CD4-positive, alpha-beta T cell (primary cell): ENCODE measurements around the gene CBX2. TPM values are rescaled to one million over a fixed set of nuclear protein-coding genes. Genes with fewer than 3 reads are reported as not detected.
A peak's percentile ranks its signal among the peaks of the same experiment; 100 is the strongest.

ENCODE experiments used
- ATAC-seq: fragments of 200-7000 bp; cut with Tn5 transposase; one replicate; pipeline ENCODE4 v1.10.0; 2022; ENCODE audit warnings: mild to moderate bottlenecking; ENCODE audit not compliant: poor library complexity
- CTCF ChIA-PET: fragments of 350-600 bp; sonication (Branson Sonifier 250); formaldehyde crosslinking; loops from one replicate; lab custom pipeline; 2021; ENCODE audit warnings: antibody characterized with exemption, inconsistent platforms; lab: Charles Lee
- POLR2A ChIA-PET: fragments of 350-600 bp; sonication (Branson Sonifier 250); formaldehyde crosslinking; loops from one replicate; lab custom pipeline; 2021; ENCODE audit warnings: antibody characterized with exemption, inconsistent platforms; lab: Charles Lee
- DNase-seq, 14 experiments: peaks; one replicate each; pipeline ENCODE4 v3.0.0-alpha.2; 2013 to 2020; ENCODE audit warnings: mixed read lengths in 2 of 14
- H3K27ac ChIP-seq, 2 donors: one replicate each; pipeline versions ENCODE4 v1.5.1 to v1.7.0; 2013; ENCODE audit warnings: low read length in 2 of 2, low read depth in 1 of 2, mild to moderate bottlenecking in 1 of 2
- H3K27me3 ChIP-seq, 2 experiments: 1 replicate in 1 of 2; 2 replicates in 1 of 2; pipeline versions ENCODE4 v1.6.1 to v1.7.0; 2013; ENCODE audit warnings: low read length in 2 of 2, control low read depth in 1 of 2, mild to moderate bottlenecking in 1 of 2, moderate library complexity in 1 of 2; ENCODE audit not compliant: insufficient read depth in 2 of 2, control insufficient read depth in 1 of 2
- H3K36me3 ChIP-seq: one replicate; pipeline ENCODE4 v1.6.1; 2013; ENCODE audit warnings: low read length, control low read depth; ENCODE audit not compliant: insufficient read depth
- H3K4me1 ChIP-seq: one replicate; pipeline ENCODE4 v1.6.1; 2013; ENCODE audit warnings: low read length, control low read depth; ENCODE audit not compliant: insufficient read depth
- H3K4me3 ChIP-seq: one replicate; pipeline ENCODE4 v1.5.1; 2013; ENCODE audit warnings: mild to moderate bottlenecking, low read length, moderate library complexity
- H3K9me3 ChIP-seq, 2 experiments: 1 replicate in 1 of 2; 2 replicates in 1 of 2; pipeline versions ENCODE4 v1.6.1 to v1.7.0; 2013; ENCODE audit warnings: low read length in 2 of 2, mild to moderate bottlenecking in 2 of 2, control low read depth in 1 of 2, moderate library complexity in 1 of 2; ENCODE audit not compliant: control insufficient read depth in 1 of 2, insufficient read depth in 1 of 2
- H3K27ac Mint-ChIP-seq: one replicate; pipeline ENCODE4 v1.8.0; 2020; ENCODE audit warnings: mixed read lengths
- H3K27me3 Mint-ChIP-seq: one replicate; pipeline ENCODE4 v1.8.0; 2021; ENCODE audit warnings: mixed read lengths
- H3K36me3 Mint-ChIP-seq: one replicate; pipeline ENCODE4 v1.8.0; 2021; ENCODE audit warnings: low read depth, mixed read lengths
- H3K4me1 Mint-ChIP-seq: one replicate; pipeline ENCODE4 v1.8.0; 2021; ENCODE audit warnings: low read depth, mixed read lengths
- H3K4me3 Mint-ChIP-seq: one replicate; pipeline ENCODE4 v1.8.0; 2020; ENCODE audit warnings: mild to moderate bottlenecking, mixed read lengths
- H3K9me3 Mint-ChIP-seq: one replicate; pipeline ENCODE4 v1.8.0; 2020; ENCODE audit warnings: mixed read lengths
- CTCF ChIP-seq: fragments of 200-600 bp; IDR thresholded peaks from one replicate; pipeline ENCODE4 v1.8.0; 2022; ENCODE audit warnings: antibody characterized with exemption, mild to moderate bottlenecking
- intact Hi-C, 2 experiments: fragments of 100-400 bp; cut with DNase I in 1 of 2; cut with micrococcal nuclease in 1 of 2; formaldehyde crosslinking; loops; one replicate each; pipeline versions ENCODE4 v1.15.1 to v1.9.0; 2023 to 2025; cut with DNase I, micrococcal nuclease
- total RNA-seq, 174 experiments: library from RNA in 2 of 174; stranded (reverse) in 2 of 174; gene quantifications; one replicate each; pipeline ENCODE4 v1.2.3 and lab custom pipeline; 2021 to 2026

The CBX2 gene
- total RNA-seq, 2 experiments from 2014 or later: 0.31 TPM; not detected in 1

- H3K9me3 Mint-ChIP-seq: no peaks in the 10 kb centered on the region
- CTCF ChIA-PET: interaction anchor here (1.0 to 1.1 kb wide), 3 partner anchors 14 to 69 kb away, joined by 3 to 4 read pairs (median 4); no protein-coding TSS in a partner anchor
Measured at GRCh38 chr17:79775632-79776031, 2.3 kb upstream of the CBX2 start.

DNA sequence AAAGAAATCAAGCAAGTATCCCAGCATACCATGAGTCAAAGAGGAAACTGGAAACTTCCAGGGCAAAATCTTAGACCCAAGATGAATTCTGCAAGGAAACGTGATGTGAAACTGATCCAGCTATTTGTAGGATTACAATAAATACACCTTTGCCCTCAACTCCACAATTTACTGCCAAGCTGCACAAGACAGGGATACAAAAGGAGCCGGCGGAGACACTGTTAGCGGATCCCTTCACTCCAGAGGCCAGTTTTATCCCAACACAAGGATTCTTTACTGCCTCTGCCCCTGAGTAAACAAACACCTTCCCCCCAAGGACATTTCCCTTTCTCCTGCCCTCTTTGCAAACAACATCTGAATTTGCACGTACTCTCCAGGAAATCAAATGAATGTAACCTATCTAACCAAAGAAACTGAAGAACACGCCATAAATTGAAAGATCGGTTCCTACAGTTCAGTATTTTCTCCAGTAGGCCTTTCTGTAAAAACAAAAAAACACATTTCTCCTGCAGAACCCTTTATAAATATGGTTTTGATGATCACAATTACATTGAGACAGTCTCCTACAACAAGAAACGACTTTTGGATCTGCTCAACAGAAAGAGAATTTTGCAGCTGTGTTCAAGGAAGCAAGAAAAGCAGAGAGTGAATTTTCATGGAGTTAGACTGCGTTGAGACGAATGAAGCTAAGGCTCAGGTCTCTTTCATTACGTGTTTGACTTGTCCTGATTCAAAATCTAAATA is 1.4 kb upstream of the CBX2 start:
- no peaks in the 10 kb centered on the region for H3K36me3 Mint-ChIP-seq
- ATAC-seq: no peak
- H3K27ac Mint-ChIP-seq: no peak overlapping the region
- peak overlapping the region; percentile 48 for H3K4me3 Mint-ChIP-seq
- Histone ChIP-seq H3K27ac (no peak overlapping the region), H3K27me3 (peaks cover 54 to 74% of the 10 kb centered on the region in 2 experiments), H3K36me3 (no peaks in the 10 kb centered on the region), H3K4me3 (no peak overlapping the region), H3K4me1 (peaks cover 21% of the 10 kb centered on the region), H3K9me3 (peaks cover 0 to 12% of the 10 kb centered on the region in 2 experiments)
- ChIA-PET POLR2A (interaction anchor here (1.1 to 1.9 kb wide), 5 partner anchors 20 to 68 kb away, joined by 3 to 9 read pairs (median 4); partner anchors contain the start of gene CBX8), CTCF (interaction anchor here (1.1 kb wide), 1 partner anchor 68 kb away, joined by 4 read pairs; no protein-coding TSS in a partner anchor)
- peaks cover 85% of the 10 kb centered on the region for H3K27me3 Mint-ChIP-seq
- H3K9me3 Mint-ChIP-seq: no peaks in the 10 kb centered on the region
- intact Hi-C loops: no loop called here
- peaks cover 26% of the 10 kb centered on the region for H3K4me1 Mint-ChIP-seq
- no peak for DNase-seq
- TF ChIP-seq CTCF: no peak

More at GRCh38 chr17:79775632-79776031, 2.3 kb upstream of the CBX2 start:
- ATAC-seq: no peak
- DNase-seq: no peak
- intact Hi-C loops: no loop called here
- no peak overlapping the region for H3K27ac Mint-ChIP-seq
- Histone ChIP-seq H3K4me1 (peaks cover 21% of the 10 kb centered on the region), H3K36me3 (no peaks in the 10 kb centered on the region), H3K27me3 (peaks cover 49 to 65% of the 10 kb centered on the region in 2 experiments), H3K4me3 (no peak overlapping the region), H3K27ac (no peak overlapping the region), H3K9me3 (peaks cover 0 to 12% of the 10 kb centered on the region in 2 experiments)
- no peaks in the 10 kb centered on the region for H3K36me3 Mint-ChIP-seq
- POLR2A ChIA-PET: interaction anchor here (1.6 kb wide), 1 partner anchor 23 kb away, joined by 5 read pairs; no protein-coding TSS in a partner anchor
- peaks cover 77% of the 10 kb centered on the region for H3K27me3 Mint-ChIP-seq
- TF ChIP-seq CTCF: no peak
- H3K4me3 Mint-ChIP-seq: peak overlapping the region; percentile 20
- peaks cover 18% of the 10 kb centered on the region for H3K4me1 Mint-ChIP-seq

GRCh38 chr17:79777120-79777893 is 641 bp upstream of the CBX2 start:
- peak overlapping the region; percentile 48 for H3K4me3 Mint-ChIP-seq
- H3K9me3 ChIP-seq: peaks cover 0 to 17% of the 10 kb centered on the region in 2 experiments
- peak overlapping the region; percentile 41 for H3K4me3 ChIP-seq
- no peak overlapping the region for H3K27ac ChIP-seq
- peaks cover 26% of the 10 kb centered on the region for H3K4me1 ChIP-seq
- intact Hi-C loops: no loop called here
- H3K27me3 Mint-ChIP-seq: peaks cover 88% of the 10 kb centered on the region
- no peak overlapping the region for H3K27ac Mint-ChIP-seq
- peak in 4 of 14 experiments; percentile 37 to 61 (median 54) for DNase-seq
- H3K36me3 Mint-ChIP-seq: no peaks in the 10 kb centered on the region
- H3K36me3 ChIP-seq: no peaks in the 10 kb centered on the region
- H3K27me3 ChIP-seq: peaks cover 58 to 82% of the 10 kb centered on the region in 2 experiments
- ATAC-seq: peak; percentile 53
- ChIA-PET POLR2A (interaction anchor here (1.1 to 1.9 kb wide), 6 partner anchors 20 to 67 kb away, joined by 3 to 9 read pairs (median 4); partner anchors contain the start of gene CBX8), CTCF (interaction anchor here (1.1 kb wide), 1 partner anchor 20 kb away, joined by 4 read pairs; the partner anchor contains the start of gene CBX8)
- TF ChIP-seq CTCF: no peak
- H3K4me1 Mint-ChIP-seq: peaks cover 27% of the 10 kb centered on the region
- H3K9me3 Mint-ChIP-seq: no peaks in the 10 kb centered on the region
